Stimulated activated CD8-positive, alpha-beta memory T cell treated with anti-CD3 and anti-CD28 coated beads, Interleukin-7, amount 100 ng/mL, for 1 hour (primary cell): Measurements from ENCODE around the gene ADD3.

ENCODE experiments used
- DNase-seq, 2 donors: peaks; one replicate each; pipeline ENCODE4 v3.0.0-alpha.2; 2020; ENCODE audit warnings: low read depth in 2 of 2

Gene ADD3

GRCh38 chr10:110002801-110003523 is 4.8 kb upstream of the ADD3 start:
- no peak for DNase-seq

GRCh38 chr10:110003524-110003885 is 4.3 kb upstream of the ADD3 start:
- no peak for DNase-seq

GRCh38 chr10:110005719-110006118 is 2.1 kb upstream of the ADD3 start:
- DNase-seq: no peak

- no peak for DNase-seq
These were observed 1.2 kb upstream of the ADD3 start for GRCh38 chr10:110006358-110007160.

- DNase-seq: peak; percentile 11 to 15
These were observed 553 bp upstream of the ADD3 start for GRCh38 chr10:110007161-110007700.

GRCh38 chr10:110008518-110009339 is 945 bp downstream of the ADD3 start:
- no peak for DNase-seq

GRCh38 chr10:110009736-110010475 is 2.1 kb downstream of the ADD3 start:
- no peak for DNase-seq

- no peak for DNase-seq
These were observed 2.9 kb downstream of the ADD3 start for GRCh38 chr10:110010486-110011378.

GRCh38 chr10:110011681-110012080 is 3.9 kb downstream of the ADD3 start:
- no peak for DNase-seq

- no peak for DNase-seq
These were observed 6.0 kb downstream of the ADD3 start for GRCh38 chr10:110013630-110014293.

- no peak for DNase-seq
These were observed 8.3 kb downstream of the ADD3 start for GRCh38 chr10:110016039-110016438.

- no peak for DNase-seq
These were observed 9.3 kb downstream of the ADD3 start for GRCh38 chr10:110017052-110017451.

GRCh38 chr10:110017907-110018306 is 10.1 kb downstream of the ADD3 start:
- no peak for DNase-seq

GRCh38 chr10:110020265-110020664 is 12.5 kb downstream of the ADD3 start:
- DNase-seq: no peak

- no peak for DNase-seq
These were observed 15.1 kb downstream of the ADD3 start for GRCh38 chr10:110022716-110023504.

GRCh38 chr10:110023785-110024465 is 16.1 kb downstream of the ADD3 start:
- no peak for DNase-seq

- no peak for DNase-seq
These were observed 21.7 kb downstream of the ADD3 start for GRCh38 chr10:110029450-110029849.
